BJ (cell line): ENCODE data around the gene GGCT. TPM values are rescaled to one million over a fixed set of nuclear protein-coding genes. Genes with fewer than 3 reads are reported as not detected.

ENCODE experiments used
- CTCF ChIA-PET: fragments of 350-600 bp; formaldehyde crosslinking; extraction: SDS; loops from one replicate; lab custom pipeline; 2021; ENCODE audit warnings: antibody characterized with exemption, inconsistent platforms; lab: Yijun Ruan, JAX
- POLR2A ChIA-PET: fragments of 300-600 bp; sonication (Branson Sonifier 250); formaldehyde crosslinking; extraction: SDS; loops from one replicate; lab custom pipeline; 2021; ENCODE audit warnings: antibody characterized with exemption; lab: Charles Lee
- DNase-seq: peaks from one replicate; pipeline ENCODE4 v3.0.0-alpha.2; 2011; ENCODE audit warnings: low read depth
- H3K27me3 ChIP-seq: 2 replicates; pipeline ENCODE4 v1.6.0; 2011; ENCODE audit warnings: low read length; ENCODE audit not compliant: control insufficient read depth, insufficient read depth
- H3K36me3 ChIP-seq: 2 replicates; pipeline ENCODE4 v1.5.1; 2011; ENCODE audit warnings: low read length; ENCODE audit not compliant: control insufficient read depth, insufficient read depth
- H3K4me3 ChIP-seq: 2 replicates; pipeline ENCODE4 v1.5.1; 2011; ENCODE audit warnings: low read depth, mild to moderate bottlenecking, control low read depth, low read length
- polyA plus RNA-seq: library from polyadenylated mRNA; depleted of rRNA; stranded (reverse); fragments of >200 nt; gene quantifications from 2 replicates; pipeline ENCODE4 v1.2.3, GENCODE V29; 2011
- TF ChIP-seq, protein P1 (sequence below): IDR thresholded peaks from 2 replicates; pipeline ENCODE4 v1.5.1; 2011; ENCODE audit warnings: low read depth, mild to moderate bottlenecking, control low read depth, inconsistent platforms, low read length, moderate library complexity; ENCODE audit not compliant: insufficient read depth

Gene GGCT
- polyA plus RNA-seq, 1 experiment: 16.5 TPM

DNA sequence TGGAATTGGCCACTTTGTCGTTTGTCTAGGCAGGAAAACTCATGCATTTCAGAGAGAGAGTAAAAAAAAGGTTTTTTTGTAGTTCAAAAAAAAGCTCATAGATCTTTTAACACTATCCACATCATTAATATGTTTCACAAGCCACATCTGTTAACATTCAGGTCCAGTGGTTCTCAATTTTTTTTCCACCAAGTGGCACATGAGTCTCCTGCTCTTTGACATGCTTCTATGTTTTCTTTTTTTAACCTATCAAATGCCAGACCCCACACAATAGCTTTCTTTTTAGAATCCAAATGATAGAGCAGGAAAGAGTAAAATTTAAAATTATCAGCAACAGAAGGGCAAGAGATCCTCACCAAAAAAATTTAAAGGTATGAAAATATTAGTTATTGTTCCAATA lies 46.3 kb downstream of the GGCT start:
- no peak for DNase-seq
- peaks cover 1% of the 10 kb centered on the region; the same call in 1 of the 2 replicates for H3K36me3 ChIP-seq
- TF ChIP-seq, protein P1, sequence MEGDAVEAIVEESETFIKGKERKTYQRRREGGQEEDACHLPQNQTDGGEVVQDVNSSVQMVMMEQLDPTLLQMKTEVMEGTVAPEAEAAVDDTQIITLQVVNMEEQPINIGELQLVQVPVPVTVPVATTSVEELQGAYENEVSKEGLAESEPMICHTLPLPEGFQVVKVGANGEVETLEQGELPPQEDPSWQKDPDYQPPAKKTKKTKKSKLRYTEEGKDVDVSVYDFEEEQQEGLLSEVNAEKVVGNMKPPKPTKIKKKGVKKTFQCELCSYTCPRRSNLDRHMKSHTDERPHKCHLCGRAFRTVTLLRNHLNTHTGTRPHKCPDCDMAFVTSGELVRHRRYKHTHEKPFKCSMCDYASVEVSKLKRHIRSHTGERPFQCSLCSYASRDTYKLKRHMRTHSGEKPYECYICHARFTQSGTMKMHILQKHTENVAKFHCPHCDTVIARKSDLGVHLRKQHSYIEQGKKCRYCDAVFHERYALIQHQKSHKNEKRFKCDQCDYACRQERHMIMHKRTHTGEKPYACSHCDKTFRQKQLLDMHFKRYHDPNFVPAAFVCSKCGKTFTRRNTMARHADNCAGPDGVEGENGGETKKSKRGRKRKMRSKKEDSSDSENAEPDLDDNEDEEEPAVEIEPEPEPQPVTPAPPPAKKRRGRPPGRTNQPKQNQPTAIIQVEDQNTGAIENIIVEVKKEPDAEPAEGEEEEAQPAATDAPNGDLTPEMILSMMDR: no peak
- no peak overlapping the region for H3K4me3 ChIP-seq
- ChIA-PET CTCF (interaction anchor here (2.8 kb wide), 1 partner anchor 9 kb away, joined by 8 read pairs; no protein-coding TSS in a partner anchor), POLR2A (interaction anchor here (0.8 kb wide), 1 partner anchor 11 kb away, joined by 4 read pairs; no protein-coding TSS in a partner anchor)
- H3K27me3 ChIP-seq: no peaks in the 10 kb centered on the region

DNA sequence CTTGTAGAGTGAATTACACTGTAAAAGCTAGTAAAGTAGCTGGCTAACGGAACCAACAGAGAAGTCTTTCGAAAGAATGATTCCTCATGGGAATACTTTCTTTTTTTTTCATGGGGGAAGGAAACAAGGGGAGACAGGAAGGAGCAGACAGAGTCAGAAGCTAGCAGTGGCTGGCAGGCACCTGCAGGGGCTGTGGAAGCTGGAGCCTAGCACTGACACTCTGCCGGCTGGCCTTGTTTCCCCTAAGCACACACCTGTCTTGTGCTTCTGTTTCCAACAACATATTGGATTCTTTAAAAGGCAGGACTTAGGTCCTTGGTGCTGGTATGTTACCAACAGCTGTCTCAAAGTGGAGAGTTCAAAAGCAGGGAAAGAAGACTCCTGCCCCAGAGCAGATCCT lies 50.7 kb downstream of the GGCT start:
- CTCF ChIA-PET: interaction anchor here (0.6 to 2.0 kb wide), 2 partner anchors 8 to 31 kb away, joined by 4 to 5 read pairs; no protein-coding TSS in a partner anchor
- DNase-seq: no peak
- no peaks in the 10 kb centered on the region for H3K27me3 ChIP-seq
- POLR2A ChIA-PET: no interaction called here
- H3K36me3 ChIP-seq: peaks cover 12% of the 10 kb centered on the region
- TF ChIP-seq, protein P1: no peak
- H3K4me3 ChIP-seq: no peak overlapping the region

DNA sequence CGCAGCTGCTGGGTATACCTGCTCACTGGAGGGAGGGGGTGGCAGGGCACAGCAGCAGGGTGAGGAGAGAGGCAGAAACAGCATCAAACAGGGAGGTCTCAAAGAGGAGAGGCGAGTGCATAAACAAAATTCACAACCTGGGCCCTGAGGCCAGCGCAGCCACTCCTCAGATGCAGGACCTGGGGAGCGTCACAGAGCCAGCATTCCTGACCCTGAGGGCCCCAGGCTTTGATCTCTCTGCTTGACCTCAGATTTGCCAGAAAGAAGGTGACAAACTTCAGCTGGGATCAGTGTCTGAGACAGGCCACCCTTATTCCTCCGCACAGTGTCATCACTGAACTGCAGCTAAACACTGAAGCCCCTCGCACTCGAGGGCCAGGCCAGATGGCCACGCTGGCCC lies 51.6 kb downstream of the GGCT start:
- H3K4me3 ChIP-seq: no peak overlapping the region
- H3K27me3 ChIP-seq: no peaks in the 10 kb centered on the region
- H3K36me3 ChIP-seq: peaks cover 12% of the 10 kb centered on the region
- POLR2A ChIA-PET: no interaction called here
- TF ChIP-seq, protein P1: no peak
- no peak for DNase-seq
- CTCF ChIA-PET: interaction anchor here (1.0 kb wide), 1 partner anchor 13 kb away, joined by 3 read pairs; no protein-coding TSS in a partner anchor

DNA sequence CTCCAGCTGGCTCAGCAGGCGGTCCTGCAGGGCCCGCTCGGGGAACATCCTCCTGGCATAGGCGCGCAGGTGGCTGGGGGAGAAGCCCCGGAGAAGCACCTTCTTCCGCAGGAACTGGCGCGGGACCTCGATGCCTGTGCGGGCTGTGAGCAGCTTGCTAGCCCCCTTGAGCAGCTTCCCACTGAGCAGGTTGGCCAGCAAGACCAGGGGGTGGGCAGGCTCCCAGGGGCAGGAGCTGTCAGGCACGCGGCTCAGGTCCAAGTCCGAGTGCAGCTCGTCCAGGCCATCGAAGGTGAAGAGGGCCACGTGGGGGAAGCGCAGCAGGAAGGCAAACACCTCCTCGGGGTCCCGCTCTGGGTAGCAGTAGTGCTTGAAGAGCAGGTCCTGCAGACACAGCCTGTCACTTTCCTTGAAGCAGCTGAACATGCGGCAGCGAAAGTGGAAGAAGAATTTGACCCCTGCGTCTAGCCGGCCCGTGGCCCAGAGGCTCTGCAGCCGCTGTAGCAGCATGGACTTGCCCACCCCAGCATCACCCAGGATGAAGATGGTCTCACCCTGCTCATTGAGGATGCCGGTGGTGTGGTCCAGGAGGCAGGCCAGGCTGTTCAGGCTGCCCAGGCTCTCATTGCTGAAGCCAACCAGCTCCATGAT lies 52.2 kb downstream of the GGCT start:
- no peak for DNase-seq
- TF ChIP-seq, protein P1: no peak
- ChIA-PET POLR2A (no interaction called here), CTCF (interaction anchor here (1.0 kb wide), 2 partner anchors 13 to 58 kb away, joined by 3 read pairs; no protein-coding TSS in a partner anchor)
- Histone ChIP-seq H3K4me3 (no peak overlapping the region), H3K36me3 (peaks cover 12% of the 10 kb centered on the region), H3K27me3 (no peaks in the 10 kb centered on the region)

DNA sequence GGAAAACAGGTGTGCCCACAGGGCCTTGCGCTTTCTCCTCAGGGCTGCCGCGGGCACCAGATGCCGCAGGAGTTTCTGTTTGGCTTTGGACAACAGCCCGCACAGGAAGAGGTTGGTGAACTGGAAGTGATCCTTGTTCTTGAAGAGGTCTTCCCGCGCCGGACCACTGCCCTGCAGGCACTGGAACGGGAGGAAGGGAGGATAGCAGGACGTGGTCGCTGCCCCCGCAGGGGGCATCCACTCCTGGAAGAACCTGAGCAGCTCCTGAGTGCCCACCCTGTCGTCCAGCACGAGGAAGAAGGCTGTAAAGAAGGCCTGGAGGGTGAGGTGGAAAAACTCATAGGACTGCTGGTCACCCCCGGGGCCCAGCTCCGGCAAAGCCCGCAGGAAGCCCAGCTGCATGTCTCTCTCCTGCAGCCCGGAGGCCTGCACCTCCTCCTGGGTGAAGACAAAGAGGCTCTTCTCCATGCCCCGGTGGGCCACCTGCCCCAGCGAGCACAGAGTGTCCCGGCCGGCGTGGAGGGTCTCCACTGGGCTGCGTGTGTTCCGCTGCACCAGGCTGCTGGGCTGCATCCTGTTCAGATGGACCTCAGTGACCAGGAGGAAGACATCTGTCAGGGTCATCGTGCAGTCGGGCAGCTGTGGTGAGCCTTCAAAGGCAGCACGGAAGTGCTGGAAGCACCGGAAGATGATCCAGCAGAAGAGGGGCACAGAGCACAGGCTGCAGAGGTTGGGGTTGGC lies 52.9 kb downstream of the GGCT start:
- no peak overlapping the region for H3K4me3 ChIP-seq
- H3K36me3 ChIP-seq: peaks cover 12% of the 10 kb centered on the region
- TF ChIP-seq, protein P1: no peak
- no peaks in the 10 kb centered on the region for H3K27me3 ChIP-seq
- CTCF ChIA-PET: interaction anchor here (1.0 kb wide), 1 partner anchor 58 kb away, joined by 3 read pairs; no protein-coding TSS in a partner anchor
- DNase-seq: no peak
- POLR2A ChIA-PET: no interaction called here
